Breast epithelium (tissue), 4 donors: ENCODE data around the gene SPARCL1. TPM values are rescaled to one million over a fixed set of nuclear protein-coding genes. Genes with fewer than 3 reads are reported as not detected.

ENCODE experiments used
- DNase-seq, 2 donors: peaks; one replicate each; pipeline ENCODE4 v3.0.0-alpha.2; 2019; ENCODE audit warnings: low spot score in 2 of 2
- H3K27ac ChIP-seq, 2 donors: fragments of 200-600 bp; sonication (generic) in 1 of 2; one replicate each; pipeline ENCODE4 v1.5.1; 2016 to 2019; ENCODE audit warnings: mild to moderate bottlenecking in 1 of 2
- H3K27me3 ChIP-seq, 2 donors: fragments of 200-600 bp; sonication (generic) in 1 of 2; one replicate each; pipeline versions ENCODE4 v1.5.1 to v1.6.0; 2017 to 2019; ENCODE audit warnings: control low read depth in 1 of 2, mild to moderate bottlenecking in 1 of 2
- H3K36me3 ChIP-seq: fragments of 200-600 bp; one replicate; pipeline ENCODE4 v1.5.1; 2019
- H3K4me1 ChIP-seq, 2 donors: fragments of 200-600 bp; sonication (generic); one replicate each; pipeline ENCODE4 v1.5.1; 2016 to 2019; ENCODE audit warnings: control low read depth in 1 of 2
- H3K4me3 ChIP-seq, 3 donors: fragments of 200-600 bp; sonication (generic); 1 replicate in 2 of 3; 2 replicates in 1 of 3; pipeline ENCODE4 v1.5.1; 2016 to 2019; ENCODE audit warnings: mild to moderate bottlenecking in 3 of 3, moderate library complexity in 2 of 3
- H3K9me3 ChIP-seq, 2 donors: fragments of 200-600 bp; sonication (generic) in 1 of 2; one replicate each; pipeline ENCODE4 v1.5.1; 2016 to 2019; ENCODE audit warnings: control low read depth in 1 of 2
- POLR2A ChIP-seq: fragments of 450-650 bp; IDR thresholded peaks from one replicate; pipeline ENCODE4 v1.6.1; 2016; ENCODE audit warnings: antibody characterized with exemption, mild to moderate bottlenecking, moderate library complexity
- POLR2AphosphoS5 ChIP-seq, 3 donors: sonication (generic); formaldehyde crosslinking; IDR thresholded peaks; one replicate each; pipeline ENCODE4 v1.6.1; 2017; ENCODE audit warnings: antibody characterized with exemption in 3 of 3
- intact Hi-C: fragments of 100-400 bp; cut with DNase I; formaldehyde crosslinking; loops from one replicate; pipeline ENCODE4 v1.15.1; 2023; ENCODE audit warnings: low total_unique reads
- total RNA-seq, 3 donors: library from RNA; depleted of rRNA; stranded (reverse); fragments of >200 nt; gene quantifications; one replicate each; pipeline ENCODE4 v1.1.0, GENCODE V29; 2016
- TF ChIP-seq, protein P1 (sequence below), 3 donors: fragments of 450-650 bp; IDR thresholded peaks; one replicate each; pipeline ENCODE4 v1.5.1; 2016 to 2017; ENCODE audit warnings: antibody characterized with exemption in 3 of 3, mild to moderate bottlenecking in 3 of 3, moderate library complexity in 3 of 3

The SPARCL1 gene
- total RNA-seq, 3 donors from 2014 or later: 368 to 408 (median 371) TPM

GRCh38 chr4:87444741-87445140 is 84.4 kb downstream of the SPARCL1 start:
- peaks cover 6% of the 10 kb centered on the region for H3K36me3 ChIP-seq
- intact Hi-C loops: no loop called here
- no peak overlapping the region for H3K27ac ChIP-seq

GRCh38 chr4:87442889-87443288 is 86.3 kb downstream of the SPARCL1 start:
- TF ChIP-seq POLR2AphosphoS5 (IDR thresholded peaks at IDR 0.05) (no peak), POLR2A (no peak)
- TF ChIP-seq, protein P1, sequence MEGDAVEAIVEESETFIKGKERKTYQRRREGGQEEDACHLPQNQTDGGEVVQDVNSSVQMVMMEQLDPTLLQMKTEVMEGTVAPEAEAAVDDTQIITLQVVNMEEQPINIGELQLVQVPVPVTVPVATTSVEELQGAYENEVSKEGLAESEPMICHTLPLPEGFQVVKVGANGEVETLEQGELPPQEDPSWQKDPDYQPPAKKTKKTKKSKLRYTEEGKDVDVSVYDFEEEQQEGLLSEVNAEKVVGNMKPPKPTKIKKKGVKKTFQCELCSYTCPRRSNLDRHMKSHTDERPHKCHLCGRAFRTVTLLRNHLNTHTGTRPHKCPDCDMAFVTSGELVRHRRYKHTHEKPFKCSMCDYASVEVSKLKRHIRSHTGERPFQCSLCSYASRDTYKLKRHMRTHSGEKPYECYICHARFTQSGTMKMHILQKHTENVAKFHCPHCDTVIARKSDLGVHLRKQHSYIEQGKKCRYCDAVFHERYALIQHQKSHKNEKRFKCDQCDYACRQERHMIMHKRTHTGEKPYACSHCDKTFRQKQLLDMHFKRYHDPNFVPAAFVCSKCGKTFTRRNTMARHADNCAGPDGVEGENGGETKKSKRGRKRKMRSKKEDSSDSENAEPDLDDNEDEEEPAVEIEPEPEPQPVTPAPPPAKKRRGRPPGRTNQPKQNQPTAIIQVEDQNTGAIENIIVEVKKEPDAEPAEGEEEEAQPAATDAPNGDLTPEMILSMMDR (IDR thresholded peaks at IDR 0.05): no peak
- no peaks in the 10 kb centered on the region for H3K9me3 ChIP-seq
- no peaks in the 10 kb centered on the region for H3K27me3 ChIP-seq
- H3K27ac ChIP-seq: no peak overlapping the region
- DNase-seq: no peak
- intact Hi-C loops: no loop called here
- H3K36me3 ChIP-seq: peaks cover 6% of the 10 kb centered on the region
- H3K4me1 ChIP-seq: no peaks in the 10 kb centered on the region
- no peak overlapping the region for H3K4me3 ChIP-seq

More at GRCh38 chr4:87444741-87445140, 84.4 kb downstream of the SPARCL1 start:
- Histone ChIP-seq H3K4me3 (no peak overlapping the region), H3K27me3 (no peaks in the 10 kb centered on the region), H3K4me1 (no peaks in the 10 kb centered on the region), H3K9me3 (no peaks in the 10 kb centered on the region)
- no peak for TF ChIP-seq POLR2A
- no peak for TF ChIP-seq POLR2AphosphoS5 (IDR thresholded peaks at IDR 0.05)
- TF ChIP-seq, protein P1 (IDR thresholded peaks at IDR 0.05): no peak
- no peak for DNase-seq

GRCh38 chr4:87433342-87433741 is 95.8 kb downstream of the SPARCL1 start:
- Histone ChIP-seq H3K27me3 (no peaks in the 10 kb centered on the region), H3K36me3 (no peaks in the 10 kb centered on the region), H3K4me3 (no peak overlapping the region), H3K9me3 (no peaks in the 10 kb centered on the region), H3K27ac (no peak overlapping the region), H3K4me1 (no peaks in the 10 kb centered on the region)
- TF ChIP-seq POLR2AphosphoS5 (IDR thresholded peaks at IDR 0.05) (no peak), POLR2A (no peak)
- TF ChIP-seq, protein P1 (IDR thresholded peaks at IDR 0.05): no peak
- no peak for DNase-seq
- intact Hi-C loops: no loop called here

DNA sequence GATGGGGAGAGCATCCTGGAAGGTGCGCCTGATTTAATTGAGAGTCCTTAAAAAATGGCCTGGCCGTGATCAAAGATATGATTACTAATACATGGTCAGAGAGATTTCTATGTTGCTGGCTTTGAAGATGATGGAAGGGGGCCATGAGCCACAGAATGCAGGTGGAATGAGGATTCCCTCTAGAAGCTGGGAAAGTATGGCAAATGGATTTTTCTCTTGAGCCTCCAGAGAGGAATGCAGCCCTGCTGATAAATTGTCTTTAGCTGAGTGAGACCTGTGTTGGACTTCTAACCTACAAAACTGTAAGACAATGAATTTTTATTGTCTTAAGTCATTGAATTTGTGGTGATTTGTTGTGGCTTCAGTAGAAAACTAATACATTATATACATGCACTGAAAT is 99.1 kb downstream of the SPARCL1 start:
- Histone ChIP-seq H3K9me3 (no peaks in the 10 kb centered on the region), H3K4me1 (peaks cover 0 to 3% of the 10 kb centered on the region in 2 donors), H3K27ac (no peak overlapping the region), H3K27me3 (no peaks in the 10 kb centered on the region), H3K4me3 (no peak overlapping the region), H3K36me3 (no peaks in the 10 kb centered on the region)
- DNase-seq: no peak
- TF ChIP-seq, protein P1 (IDR thresholded peaks at IDR 0.05): no peak
- TF ChIP-seq POLR2A (no peak), POLR2AphosphoS5 (IDR thresholded peaks at IDR 0.05) (no peak)
- intact Hi-C loops: no loop called here

DNA sequence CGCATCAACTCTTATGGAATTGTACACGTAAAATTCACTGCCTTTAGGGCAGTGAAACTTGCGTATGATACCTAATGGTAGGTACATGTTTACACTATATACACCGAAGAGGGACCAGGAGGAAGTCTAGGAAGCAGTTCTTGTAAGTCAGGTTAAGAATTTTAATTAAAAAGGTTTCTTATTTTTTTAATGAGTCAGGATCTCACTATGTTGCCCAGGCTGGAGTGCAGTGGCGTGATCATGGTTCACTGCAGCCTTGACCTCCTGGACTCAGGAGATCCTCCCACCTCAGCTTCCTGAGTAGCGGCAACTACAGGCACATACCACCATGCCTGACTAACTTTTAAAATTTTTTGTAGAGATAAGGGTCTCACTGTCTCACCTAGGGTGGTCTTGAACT is 100.2 kb downstream of the SPARCL1 start:
- no peak for DNase-seq
- Histone ChIP-seq H3K27ac (no peak overlapping the region), H3K36me3 (no peaks in the 10 kb centered on the region), H3K4me1 (peaks cover 0 to 3% of the 10 kb centered on the region in 2 donors), H3K9me3 (no peaks in the 10 kb centered on the region), H3K27me3 (no peaks in the 10 kb centered on the region), H3K4me3 (no peak overlapping the region)
- TF ChIP-seq, protein P1 (IDR thresholded peaks at IDR 0.05): no peak
- no peak for TF ChIP-seq POLR2AphosphoS5 (IDR thresholded peaks at IDR 0.05)
- no peak for TF ChIP-seq POLR2A
- intact Hi-C loops: no loop called here
